Hepatocyte (in vitro differentiated cells): ENCODE results near the gene STKLD1. TPM values are rescaled to one million over a fixed set of nuclear protein-coding genes. Genes with fewer than 3 reads are reported as not detected.

ENCODE experiments used
- DNase-seq: peaks from one replicate; pipeline ENCODE4 v3.0.0-alpha.2; 2016; ENCODE audit warnings: low spot score
- H2AFZ ChIP-seq: fragments of 200-600 bp; sonication (generic); 2 replicates; pipeline ENCODE4 v1.6.0; 2016; ENCODE audit warnings: antibody characterized with exemption, mild to moderate bottlenecking
- H3K27ac ChIP-seq: fragments of 200-600 bp; sonication (generic); 2 replicates; pipeline ENCODE4 v1.5.1; 2016; ENCODE audit warnings: mild to moderate bottlenecking
- H3K27me3 ChIP-seq: fragments of 200-600 bp; sonication (generic); 2 replicates; pipeline ENCODE4 v1.6.1; 2016
- H3K36me3 ChIP-seq: fragments of 200-600 bp; sonication (generic); replicated peaks from 2 replicates; pipeline ENCODE4 v1.5.1; 2016; ENCODE audit warnings: low read depth; ENCODE audit not compliant: insufficient read depth
- H3K4me1 ChIP-seq: fragments of 200-600 bp; sonication (generic); 2 replicates; pipeline ENCODE4 v1.5.1; 2016; ENCODE audit warnings: mild to moderate bottlenecking, moderate library complexity; ENCODE audit not compliant: insufficient read depth
- H3K4me2 ChIP-seq: fragments of 200-600 bp; sonication (generic); 2 replicates; pipeline ENCODE4 v1.6.0; 2016
- H3K4me3 ChIP-seq: fragments of 200-600 bp; sonication (generic); 2 replicates; pipeline ENCODE4 v1.5.1; 2016; ENCODE audit warnings: mild to moderate bottlenecking
- H3K79me2 ChIP-seq: fragments of 200-600 bp; sonication (generic); 2 replicates; pipeline ENCODE4 v1.6.0; 2017; ENCODE audit warnings: mild to moderate bottlenecking
- H3K9me2 ChIP-seq: fragments of 200-600 bp; sonication (generic); replicated peaks from 2 replicates; pipeline ENCODE4 v1.6.0; 2017; ENCODE audit warnings: mild to moderate bottlenecking; ENCODE audit not compliant: insufficient read depth
- H3K9me3 ChIP-seq: fragments of 200-600 bp; sonication (generic); 2 replicates; pipeline ENCODE4 v1.5.1; 2016; ENCODE audit warnings: low read depth, mild to moderate bottlenecking
- H4K20me1 ChIP-seq: fragments of 200-600 bp; sonication (generic); 2 replicates; pipeline ENCODE4 v1.6.0; 2016; ENCODE audit warnings: mild to moderate bottlenecking; ENCODE audit not compliant: insufficient read depth, poor library complexity, severe bottlenecking
- EZH2 ChIP-seq: fragments of 200-600 bp; sonication (generic); IDR thresholded peaks from 2 replicates; pipeline ENCODE4 v1.6.1; 2016; ENCODE audit warnings: antibody characterized with exemption, mild to moderate bottlenecking, borderline replicate concordance
- EZH2phosphoT487 ChIP-seq: fragments of 200-600 bp; sonication (generic); IDR thresholded peaks from one replicate; pipeline ENCODE4 v1.6.1; 2018; ENCODE audit warnings: antibody characterized with exemption, mild to moderate bottlenecking, low read depth, moderate library complexity; ENCODE audit not compliant: unreplicated experiment, severe bottlenecking
- WGBS: methylation state at CpG from one replicate; pipeline ENCODE4 v1.1.6; 2016; ENCODE audit warnings: low lambda C conversion rate; ENCODE audit errors: missing lambda C conversion rate; 5-methylcytosine and 5-hydroxymethylcytosine counted together
- polyA plus RNA-seq: library from polyadenylated mRNA; unstranded; fragments of >200 nt; fragmentation: Nextera tagmentation; extraction: Ambion mirVana; gene quantifications from 2 replicates; pipeline ENCODE4 v1.2.1, GENCODE V29; 2016
- total RNA-seq: library from RNA; depleted of rRNA; stranded (reverse); fragments of >200 nt; gene quantifications from 2 replicates; pipeline ENCODE4 v1.2.3, GENCODE V29; 2014
- TF ChIP-seq, protein P1 (sequence below): fragments of 200-600 bp; sonication (generic); IDR thresholded peaks from 2 replicates; pipeline ENCODE4 v1.5.1; 2016; ENCODE audit warnings: antibody characterized with exemption, mild to moderate bottlenecking; ENCODE audit not compliant: poor library complexity

The STKLD1 gene
- total and polyA plus RNA-seq, 2 experiments from 2014 or later, result 0.10 to 2.5 TPM

DNA sequence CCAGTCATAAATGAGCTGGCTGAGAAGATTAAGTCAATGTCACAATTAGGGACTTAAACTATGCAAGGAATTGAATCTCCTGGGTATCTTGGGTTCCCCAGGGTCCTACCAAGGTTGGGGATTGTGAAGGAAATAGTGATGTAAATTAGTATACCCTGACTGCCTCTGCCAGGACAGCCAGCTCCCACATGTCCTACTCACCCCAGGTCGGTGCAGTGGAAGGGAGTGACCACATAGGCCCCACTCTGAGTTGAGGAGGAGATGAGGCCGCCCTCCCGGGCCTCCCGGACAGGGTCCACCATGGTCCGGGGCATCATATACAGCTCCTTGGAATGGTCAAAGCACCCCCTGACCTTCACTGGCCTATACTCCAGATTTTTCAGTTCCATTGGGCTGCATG is 22.6 kb upstream of the STKLD1 start:
- H3K27ac ChIP-seq, result no peak overlapping the region
- no peaks in the 10 kb centered on the region for H3K27me3 ChIP-seq
- H2AFZ ChIP-seq, result no peak overlapping the region
- no peak overlapping the region for H3K4me2 ChIP-seq
- peaks cover 3% of the 10 kb centered on the region for H3K36me3 ChIP-seq
- no peaks in the 10 kb centered on the region for H3K9me3 ChIP-seq
- no peak for DNase-seq
- TF ChIP-seq, protein P1, sequence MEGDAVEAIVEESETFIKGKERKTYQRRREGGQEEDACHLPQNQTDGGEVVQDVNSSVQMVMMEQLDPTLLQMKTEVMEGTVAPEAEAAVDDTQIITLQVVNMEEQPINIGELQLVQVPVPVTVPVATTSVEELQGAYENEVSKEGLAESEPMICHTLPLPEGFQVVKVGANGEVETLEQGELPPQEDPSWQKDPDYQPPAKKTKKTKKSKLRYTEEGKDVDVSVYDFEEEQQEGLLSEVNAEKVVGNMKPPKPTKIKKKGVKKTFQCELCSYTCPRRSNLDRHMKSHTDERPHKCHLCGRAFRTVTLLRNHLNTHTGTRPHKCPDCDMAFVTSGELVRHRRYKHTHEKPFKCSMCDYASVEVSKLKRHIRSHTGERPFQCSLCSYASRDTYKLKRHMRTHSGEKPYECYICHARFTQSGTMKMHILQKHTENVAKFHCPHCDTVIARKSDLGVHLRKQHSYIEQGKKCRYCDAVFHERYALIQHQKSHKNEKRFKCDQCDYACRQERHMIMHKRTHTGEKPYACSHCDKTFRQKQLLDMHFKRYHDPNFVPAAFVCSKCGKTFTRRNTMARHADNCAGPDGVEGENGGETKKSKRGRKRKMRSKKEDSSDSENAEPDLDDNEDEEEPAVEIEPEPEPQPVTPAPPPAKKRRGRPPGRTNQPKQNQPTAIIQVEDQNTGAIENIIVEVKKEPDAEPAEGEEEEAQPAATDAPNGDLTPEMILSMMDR, result no peak
- TF ChIP-seq EZH2phosphoT487, result no peak
- TF ChIP-seq EZH2, result no peak
- no peak overlapping the region for H3K4me3 ChIP-seq
- H3K9me2 ChIP-seq, result no peaks in the 10 kb centered on the region
- peaks cover 28% of the 10 kb centered on the region for H3K4me1 ChIP-seq
- H4K20me1 ChIP-seq, result peaks cover 19% of the 10 kb centered on the region
- 88% methylated on average over 5 of the region's 5 CpGs for WGBS
- peaks cover 59% of the 10 kb centered on the region for H3K79me2 ChIP-seq

DNA sequence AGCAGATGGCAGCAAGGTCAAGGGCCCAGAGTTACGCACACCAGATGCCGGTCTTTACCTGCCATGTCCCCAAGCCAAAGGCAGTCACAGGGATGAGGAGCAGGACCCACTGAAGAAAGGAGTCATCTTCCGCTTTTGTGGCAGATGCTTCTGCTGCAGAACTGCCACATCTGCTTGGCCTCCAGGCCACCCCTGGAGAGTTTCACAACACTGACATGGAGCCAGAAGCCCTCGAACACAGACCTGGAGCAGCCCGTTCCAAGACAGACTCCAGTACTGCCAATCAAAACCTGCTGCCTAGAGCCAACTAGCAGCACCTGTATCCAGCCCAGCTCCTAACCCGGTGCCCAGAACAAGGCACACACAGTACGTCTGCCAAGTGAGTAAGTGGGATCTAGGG is 21.4 kb upstream of the STKLD1 start:
- Histone ChIP-seq H3K9me3 (no peaks in the 10 kb centered on the region), H4K20me1 (peaks cover 8% of the 10 kb centered on the region), H3K4me1 (peaks cover 19% of the 10 kb centered on the region), H3K36me3 (peaks cover 2% of the 10 kb centered on the region), H3K9me2 (no peaks in the 10 kb centered on the region), H3K4me2 (peak overlapping the region; percentile 97), H3K27me3 (no peaks in the 10 kb centered on the region), H3K4me3 (no peak overlapping the region), H3K79me2 (peaks cover 48% of the 10 kb centered on the region), H2AFZ (no peak overlapping the region), H3K27ac (peak overlapping the region; percentile 68)
- 85% methylated on average over 7 of the region's 7 CpGs for WGBS
- TF ChIP-seq, protein P1, result no peak
- no peak for TF ChIP-seq EZH2
- TF ChIP-seq EZH2phosphoT487, result no peak
- DNase-seq, result no peak

DNA sequence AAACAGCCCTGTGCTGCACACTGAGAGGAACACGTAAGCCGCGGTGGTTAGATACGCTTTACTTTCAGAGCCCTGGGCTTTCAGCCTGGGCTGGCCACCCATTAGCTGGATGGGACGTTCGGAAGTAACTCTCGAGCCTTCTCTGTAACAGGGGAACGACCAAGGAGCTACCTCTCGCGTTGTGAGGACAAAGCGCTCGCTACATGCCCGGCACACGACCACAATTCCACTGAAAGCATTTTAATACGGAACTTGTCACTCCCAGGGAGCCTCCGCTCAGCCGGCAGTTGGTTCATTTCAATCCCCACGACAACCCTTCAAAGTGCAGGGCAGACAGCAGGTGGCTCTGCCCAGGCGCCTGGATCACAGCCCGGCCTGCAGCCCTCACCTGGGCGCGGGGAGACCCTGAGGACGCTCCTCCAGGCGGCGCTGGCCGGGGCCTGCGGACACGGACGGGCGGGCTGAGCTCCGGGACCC is 20.2 kb upstream of the STKLD1 start:
- H3K4me1 ChIP-seq, result peaks cover 18% of the 10 kb centered on the region
- peaks cover 39% of the 10 kb centered on the region for H3K79me2 ChIP-seq
- peaks cover 4% of the 10 kb centered on the region for H4K20me1 ChIP-seq
- WGBS, result 2% methylated on average over 31 of the region's 31 CpGs
- TF ChIP-seq, protein P1, result peak; percentile 8
- no peak for TF ChIP-seq EZH2
- H3K27ac ChIP-seq, result peak overlapping the region; percentile 68
- H3K4me3 ChIP-seq, result peak overlapping the region; percentile 95
- H3K4me2 ChIP-seq, result peak overlapping the region; percentile 97
- H3K36me3 ChIP-seq, result no peaks in the 10 kb centered on the region
- DNase-seq, result no peak
- no peaks in the 10 kb centered on the region for H3K27me3 ChIP-seq
- no peaks in the 10 kb centered on the region for H3K9me3 ChIP-seq
- H3K9me2 ChIP-seq, result no peaks in the 10 kb centered on the region
- peak overlapping the region; percentile 9 for H2AFZ ChIP-seq
